H1 (cell line): ENCODE measurements around the gene PSIP1. TPM values are rescaled to one million over a fixed set of nuclear protein-coding genes. Genes with fewer than 3 reads are reported as not detected.
A peak's percentile ranks its signal among the peaks of the same experiment; 100 is the strongest.

ENCODE experiments used
- CTCF ChIA-PET: fragments of 300-600 bp; sonication (Branson Sonifier 250); formaldehyde crosslinking; loops from one replicate; lab custom pipeline; 2021; ENCODE audit not compliant: partially characterized antibody; lab: Charles Lee
- POLR2A ChIA-PET: fragments of 300-600 bp; sonication (Branson Sonifier 250); formaldehyde crosslinking; loops from one replicate; lab custom pipeline; 2021; ENCODE audit warnings: inconsistent platforms; ENCODE audit not compliant: partially characterized antibody; lab: Charles Lee
- DNase-seq, 2 experiments: peaks; one replicate each; pipeline versions ENCODE4 v3.0.0 to v3.0.0-alpha.2; 2010 to 2022; ENCODE audit warnings: low spot score in 2 of 2, low read depth in 1 of 2, mixed read lengths in 1 of 2
- FAIRE-seq: peaks from 2 replicates; lab custom pipeline; 2011; peaks lifted over from hg19 to GRCh38; lab: Jason Lieb, UNC
- H2AFZ ChIP-seq: 2 replicates; pipeline ENCODE4 v1.8.1; 2012; ENCODE audit warnings: low read length, inconsistent platforms
- H2AK5ac ChIP-seq: 2 replicates; pipeline ENCODE4 v1.6.1; 2013; ENCODE audit warnings: low read depth, low read length
- H2BK120ac ChIP-seq: replicated peaks from 2 replicates; pipeline ENCODE3; 2013; ENCODE audit warnings: low read depth, low read length, inconsistent platforms
- H2BK12ac ChIP-seq: 2 replicates; pipeline ENCODE4 v1.6.1; 2013; ENCODE audit warnings: low read depth, low read length
- H2BK15ac ChIP-seq: 2 replicates; pipeline ENCODE4 v1.6.1; 2013; ENCODE audit warnings: low read length
- H2BK20ac ChIP-seq: 2 replicates; pipeline ENCODE4 v1.6.1; 2013; ENCODE audit warnings: low read length
- H2BK5ac ChIP-seq: 2 replicates; pipeline ENCODE4 v1.6.1; 2013; ENCODE audit warnings: low read depth, low read length
- H3K14ac ChIP-seq: 2 replicates; pipeline ENCODE4 v1.6.1; 2013; ENCODE audit warnings: inconsistent platforms; ENCODE audit not compliant: insufficient read length
- H3K18ac ChIP-seq: 2 replicates; pipeline ENCODE4 v1.6.1; 2013; ENCODE audit warnings: low read length; ENCODE audit errors: extremely low read depth
- H3K23ac ChIP-seq: 2 replicates; pipeline ENCODE4 v1.6.1; 2013; ENCODE audit warnings: inconsistent platforms; ENCODE audit not compliant: insufficient read length
- H3K23me2 ChIP-seq: 2 replicates; pipeline ENCODE4 v1.6.1; 2013; ENCODE audit warnings: low read depth, low read length
- H3K27ac ChIP-seq: 2 replicates; pipeline ENCODE4 v1.6.1; 2011; ENCODE audit warnings: low read depth, low read length, inconsistent platforms
- H3K27me3 ChIP-seq, 4 experiments: replicated peaks in 1 of 4; 1 replicate in 1 of 4; 2 replicates in 3 of 4; pipeline versions ENCODE4 v1.6.1 to v1.8.1; 2011 to 2013; ENCODE audit warnings: low read length in 3 of 4, mild to moderate bottlenecking in 3 of 4, inconsistent platforms in 2 of 4, mixed read lengths in 2 of 4, moderate library complexity in 1 of 4; ENCODE audit not compliant: control insufficient read depth in 3 of 4, insufficient read depth in 3 of 4; ENCODE audit errors: extremely low read depth in 1 of 4
- H3K36me3 ChIP-seq, 4 experiments: 2 replicates each; pipeline versions ENCODE4 v1.6.1 to v1.8.1; 2011 to 2013; ENCODE audit warnings: mild to moderate bottlenecking in 4 of 4, low read length in 3 of 4, moderate library complexity in 2 of 4, control low read depth in 1 of 4, inconsistent platforms in 1 of 4; ENCODE audit not compliant: insufficient read depth in 4 of 4, control insufficient read depth in 2 of 4
- H3K4ac ChIP-seq: replicated peaks from 2 replicates; pipeline ENCODE3; 2013; ENCODE audit warnings: low read length, low read depth, mixed read lengths, inconsistent platforms; ENCODE audit not compliant: insufficient read length
- H3K4me1 ChIP-seq, 4 experiments: replicated peaks in 1 of 4; 1 replicate in 1 of 4; 2 replicates in 3 of 4; pipeline versions ENCODE4 v1.6.1 to v1.8.1; 2011 to 2013; ENCODE audit warnings: low read length in 3 of 4, inconsistent platforms in 2 of 4, mixed read lengths in 1 of 4; ENCODE audit not compliant: insufficient read depth in 4 of 4, control insufficient read depth in 3 of 4
- H3K4me2 ChIP-seq, 2 experiments: 2 replicates each; pipeline versions ENCODE4 v1.6.1 to v1.8.1; 2011 to 2013; ENCODE audit warnings: low read depth in 2 of 2, low read length in 2 of 2, control low read depth in 1 of 2, inconsistent platforms in 1 of 2, mild to moderate bottlenecking in 1 of 2; ENCODE audit not compliant: insufficient read depth in 1 of 2
- H3K4me3 ChIP-seq, 4 experiments: fragments of 200-600, 300-600 bp in 1 of 4; sonication (generic), shearing (Covaris generic), sonication (Bioruptor Twin) in 1 of 4; 2 replicates each; pipeline versions ENCODE4 v1.5.1 to v1.8.1; 2011 to 2016; ENCODE audit warnings: low read length in 4 of 4, low read depth in 3 of 4, control low read depth in 2 of 4, inconsistent platforms in 2 of 4, mild to moderate bottlenecking in 2 of 4, mixed read lengths in 1 of 4, moderate library complexity in 1 of 4; ENCODE audit not compliant: insufficient read depth in 2 of 4; ENCODE audit errors: extremely low read depth in 1 of 4
- H3K56ac ChIP-seq: replicated peaks from 2 replicates; pipeline ENCODE3; 2013; ENCODE audit warnings: low read depth, mild to moderate bottlenecking, mixed read lengths, low read length, inconsistent platforms; ENCODE audit not compliant: insufficient read length
- H3K79me1 ChIP-seq: 2 replicates; pipeline ENCODE4 v1.6.1; 2013; ENCODE audit warnings: low read depth, low read length, control low read depth
- H3K79me2 ChIP-seq, 2 experiments: 2 replicates each; pipeline versions ENCODE4 v1.6.1 to v1.8.1; 2012 to 2013; ENCODE audit warnings: low read length in 2 of 2, mild to moderate bottlenecking in 2 of 2, inconsistent platforms in 1 of 2; ENCODE audit not compliant: insufficient read depth in 2 of 2, control insufficient read depth in 1 of 2
- H3K9ac ChIP-seq, 4 experiments: replicated peaks in 1 of 4; 1 replicate in 1 of 4; 2 replicates in 3 of 4; pipeline versions ENCODE4 v1.6.1 to v1.8.1; 2011 to 2013; ENCODE audit warnings: low read depth in 3 of 4, low read length in 3 of 4, control low read depth in 2 of 4, mild to moderate bottlenecking in 2 of 4, moderate library complexity in 2 of 4, inconsistent platforms in 1 of 4; ENCODE audit errors: extremely low read depth in 1 of 4
- H3K9me3 ChIP-seq, 2 experiments: 2 replicates each; pipeline versions ENCODE4 v1.6.1 to v1.8.1; 2012 to 2013; ENCODE audit warnings: mild to moderate bottlenecking in 2 of 2, moderate library complexity in 2 of 2, control low read depth in 1 of 2, inconsistent platforms in 1 of 2, low read depth in 1 of 2, low read length in 1 of 2, mixed read lengths in 1 of 2; ENCODE audit not compliant: insufficient read depth in 2 of 2
- H4K20me1 ChIP-seq, 2 experiments: replicated peaks in 1 of 2; 2 replicates each; pipeline versions ENCODE3 to v1.8.1; 2011 to 2013; ENCODE audit warnings: inconsistent platforms in 2 of 2, low read length in 2 of 2, mild to moderate bottlenecking in 1 of 2; ENCODE audit not compliant: insufficient read depth in 2 of 2, control insufficient read depth in 1 of 2
- H4K5ac ChIP-seq: 2 replicates; pipeline ENCODE4 v1.6.1; 2013; ENCODE audit warnings: low read length, low read depth, mixed read lengths, inconsistent platforms; ENCODE audit not compliant: insufficient read length
- H4K8ac ChIP-seq: 2 replicates; pipeline ENCODE4 v1.8.0; 2013; ENCODE audit warnings: mild to moderate bottlenecking, moderate library complexity, low read length, inconsistent platforms; ENCODE audit not compliant: insufficient read depth; ENCODE audit errors: extremely low read depth
- H4K91ac ChIP-seq: replicated peaks from 2 replicates; pipeline ENCODE3; 2013; ENCODE audit warnings: low read length, mixed read lengths, inconsistent platforms; ENCODE audit not compliant: insufficient read length
- CTCF ChIP-seq, 3 experiments: IDR thresholded peaks; 1 replicate in 2 of 3; 2 replicates in 1 of 3; pipeline versions ENCODE4 v1.5.1 to v1.6.1; 2011; ENCODE audit warnings: low read length in 3 of 3, mild to moderate bottlenecking in 3 of 3, inconsistent platforms in 2 of 3, low read depth in 1 of 3, moderate library complexity in 1 of 3; ENCODE audit not compliant: insufficient read depth in 1 of 3; ENCODE audit errors: control extremely low read depth in 1 of 3
- JUND ChIP-seq: IDR thresholded peaks from 2 replicates; pipeline ENCODE4 v1.6.1; 2011; ENCODE audit warnings: mild to moderate bottlenecking, improper control_type of control experiment, low read length
- KDM4A ChIP-seq: IDR thresholded peaks from one replicate; pipeline ENCODE4 v1.7.1; 2012; ENCODE audit warnings: low read depth, mild to moderate bottlenecking, moderate library complexity, low read length, inconsistent platforms; ENCODE audit not compliant: severe bottlenecking
- PHF8 ChIP-seq: fragments of 200-600 bp; sonication (generic); conservative IDR thresholded peaks from 2 replicates; pipeline ENCODE4 v1.7.1; 2012; ENCODE audit warnings: low read depth, mild to moderate bottlenecking, inconsistent platforms, low read length, moderate library complexity
- RAD21 ChIP-seq, 2 experiments: IDR thresholded peaks in 1 of 2; conservative IDR thresholded peaks in 1 of 2; 2 replicates each; pipeline ENCODE4 v1.6.1; 2011; ENCODE audit warnings: low read depth in 2 of 2, low read length in 2 of 2, improper control_type of control experiment in 1 of 2, inconsistent platforms in 1 of 2, mild to moderate bottlenecking in 1 of 2, moderate library complexity in 1 of 2
- TEAD4 ChIP-seq: IDR thresholded peaks from 2 replicates; pipeline ENCODE4 v1.6.1; 2012; ENCODE audit warnings: low read depth, low read length, inconsistent platforms, mixed read lengths
- YY1 ChIP-seq: IDR thresholded peaks from 2 replicates; pipeline ENCODE4 v1.6.1; 2011; ENCODE audit warnings: low read depth, mild to moderate bottlenecking, low read length
- WGBS, 2 experiments: shearing (Covaris generic) in 1 of 2; methylation state at CpG; one replicate each; pipeline versions ENCODE4 v1.1.6 to v1.1.7; 2013 to 2015; ENCODE audit warnings: low lambda C conversion rate in 2 of 2, mixed read lengths in 2 of 2, inconsistent platforms in 1 of 2, low coverage in 1 of 2, missing lambda C conversion rate in 1 of 2; ENCODE audit not compliant: insufficient replicate concordance in 2 of 2, insufficient coverage in 1 of 2, insufficient read length in 1 of 2; ENCODE audit errors: extremely low coverage in 1 of 2, missing lambda C conversion rate in 1 of 2; 5-methylcytosine and 5-hydroxymethylcytosine counted together
- polyA plus RNA-seq, 7 experiments: library from polyadenylated mRNA; depleted of rRNA in 3 of 7; stranded (reverse) in 5 of 7; unstranded in 2 of 7; fragments of >200 nt in 5 of 7; fragments of 200-250 nt in 2 of 7; gene quantifications; 1 replicate in 5 of 7; 2 replicates in 1 of 7; 4 replicates in 1 of 7; pipeline versions ENCODE4 v1.2.1 to v1.2.3, GENCODE V29; 2011 to 2013; ENCODE audit warnings: missing spikeins in 2 of 7, mixed read lengths in 2 of 7
- total RNA-seq: library from RNA; stranded (reverse); fragmentation: NEBNext Ultra II Directional; extraction: Animal tissue kit (Norgen Biotek cat#: 25700); gene quantifications from 2 replicates; pipeline ENCODE4 v1.2.1, GENCODE V29; 2021

The PSIP1 gene
- total and polyA plus RNA-seq, 2 of the 8 experiments (the other 6 are each of a cell fraction or from before 2014, with no cell fraction given), result 63.3 to 387 TPM

GRCh38 chr9:15485836-15486666 is 24.7 kb downstream of the PSIP1 start:
- Histone ChIP-seq H2BK12ac (no peak overlapping the region), H3K4me3 (no peak overlapping the region), H2AK5ac (no peak overlapping the region), H3K36me3 (peaks cover 2 to 90% (median 45%) of the 10 kb centered on the region in 4 experiments; a peak in 7 of 8 replicates), H2BK15ac (no peak overlapping the region), H3K18ac (no peak overlapping the region), H3K9me3 (no peaks in the 10 kb centered on the region), H2BK20ac (no peak overlapping the region), H2BK120ac (no peak overlapping the region), H4K5ac (no peak overlapping the region), H3K56ac (no peak overlapping the region), H3K79me1 (no peaks in the 10 kb centered on the region; the same call in 1 of the 2 replicates), H2AFZ (no peak overlapping the region), H3K27me3 (no peaks in the 10 kb centered on the region), H4K20me1 (peaks cover 5% of the 10 kb centered on the region in 2 experiments), H3K4me2 (no peak overlapping the region), H3K23ac (no peak overlapping the region), H2BK5ac (no peak overlapping the region), H3K9ac (no peak overlapping the region), H3K79me2 (peaks cover 1 to 86% of the 10 kb centered on the region in 2 experiments; a peak in 3 of 4 replicates), H4K91ac (no peak overlapping the region), H4K8ac (no peak overlapping the region), H3K4me1 (peaks cover 0 to 2% (median 0%) of the 10 kb centered on the region in 4 experiments; a peak in 1 of 7 replicates), H3K14ac (no peak overlapping the region), H3K27ac (no peak overlapping the region), H3K4ac (no peak overlapping the region), H3K23me2 (no peaks in the 10 kb centered on the region)
- ChIA-PET POLR2A (interaction anchor here (0.9 kb wide), 1 partner anchor 25 kb away, joined by 3 read pairs; the partner anchor contains the start of gene PSIP1), CTCF (interaction anchor here (0.8 to 1.2 kb wide), 4 partner anchors 10 to 55 kb away, joined by 3 to 5 read pairs (median 3); no protein-coding TSS in a partner anchor)
- FAIRE-seq (peak; percentile 60), DNase-seq (no peak)
- TF ChIP-seq TEAD4 (no peak), JUND (no peak), RAD21 (IDR thresholded peaks at IDR 0.05 in 1 of 2, conservative IDR thresholded peaks at IDR 0.05 in 1 of 2; ENCODE audit: low read depth in 2 of 2, low read length in 2 of 2) (0 out of 4 replicates have a peak, but pooled peaks of 1 of the 2 experiments have one; percentile 4), CTCF (IDR thresholded peaks at IDR 0.05; ENCODE audit: control extremely low read depth in 1 of 3, insufficient read depth in 1 of 3, low read depth in 1 of 3, low read length in 3 of 3) (peak in 1 of 3 experiments; percentile 29; a peak in 1 of 4 replicates), KDM4A (no peak), PHF8 (no peak), YY1 (no peak)
- 86 to 100% methylated on average over 1 to 2 of the region's 2 CpGs for WGBS, 2 experiments
